ENCODE data around the gene NRARP.

NRARP gene

DNA sequence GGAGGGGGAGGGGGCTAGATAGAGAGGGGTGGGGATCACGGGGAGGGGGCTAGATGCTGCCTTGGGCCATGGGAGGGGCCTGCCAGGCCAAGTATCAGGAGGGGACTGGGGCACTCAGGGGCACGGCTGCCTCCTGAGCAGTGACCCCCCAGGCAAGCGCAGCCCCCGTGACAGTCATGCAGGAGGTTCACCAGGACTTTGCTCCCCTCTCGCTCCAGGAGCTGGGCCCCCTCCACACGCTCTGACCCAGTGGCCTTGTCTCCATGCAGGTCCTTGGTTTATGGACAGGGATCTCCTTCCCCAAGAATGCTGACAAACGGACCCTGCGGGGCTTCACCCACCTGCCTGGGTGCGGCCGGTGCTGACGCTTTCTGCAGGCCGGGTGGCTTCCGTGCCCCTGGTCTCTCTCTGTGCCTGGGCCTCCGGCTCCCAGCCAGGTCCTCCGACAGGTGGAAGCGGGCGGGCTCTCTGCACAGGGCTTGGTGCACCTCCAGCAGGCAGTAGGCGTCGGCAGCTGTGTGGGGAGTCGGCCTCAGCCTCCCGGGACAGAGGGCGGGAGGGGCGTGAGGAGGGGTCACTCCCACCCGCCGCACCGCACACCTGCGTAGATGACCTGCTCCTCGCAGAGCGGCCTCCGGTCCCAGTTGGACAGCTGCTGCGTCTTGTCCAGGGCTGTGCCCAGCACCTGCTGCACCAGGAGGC lies 46.8 kb upstream of the NRARP start:
- H3K9me2 ChIP-seq (ENCODE audit: low read depth, low read length), result no peaks in the 10 kb centered on the region
- H3K9ac ChIP-seq (ENCODE audit: low read length), result no peak overlapping the region
- H3K4me2 ChIP-seq (ENCODE audit: low read length), result no peak overlapping the region
- H3K36me3 ChIP-seq (ENCODE audit: insufficient read depth, low read length), result no peaks in the 10 kb centered on the region
- H4K20me1 ChIP-seq (ENCODE audit: insufficient read depth, low read length), result no peaks in the 10 kb centered on the region
- no peak for TF ChIP-seq EZH2 (IDR thresholded peaks at IDR 0.05; ENCODE audit: borderline replicate concordance, low read length)
- TF ChIP-seq, protein P1, sequence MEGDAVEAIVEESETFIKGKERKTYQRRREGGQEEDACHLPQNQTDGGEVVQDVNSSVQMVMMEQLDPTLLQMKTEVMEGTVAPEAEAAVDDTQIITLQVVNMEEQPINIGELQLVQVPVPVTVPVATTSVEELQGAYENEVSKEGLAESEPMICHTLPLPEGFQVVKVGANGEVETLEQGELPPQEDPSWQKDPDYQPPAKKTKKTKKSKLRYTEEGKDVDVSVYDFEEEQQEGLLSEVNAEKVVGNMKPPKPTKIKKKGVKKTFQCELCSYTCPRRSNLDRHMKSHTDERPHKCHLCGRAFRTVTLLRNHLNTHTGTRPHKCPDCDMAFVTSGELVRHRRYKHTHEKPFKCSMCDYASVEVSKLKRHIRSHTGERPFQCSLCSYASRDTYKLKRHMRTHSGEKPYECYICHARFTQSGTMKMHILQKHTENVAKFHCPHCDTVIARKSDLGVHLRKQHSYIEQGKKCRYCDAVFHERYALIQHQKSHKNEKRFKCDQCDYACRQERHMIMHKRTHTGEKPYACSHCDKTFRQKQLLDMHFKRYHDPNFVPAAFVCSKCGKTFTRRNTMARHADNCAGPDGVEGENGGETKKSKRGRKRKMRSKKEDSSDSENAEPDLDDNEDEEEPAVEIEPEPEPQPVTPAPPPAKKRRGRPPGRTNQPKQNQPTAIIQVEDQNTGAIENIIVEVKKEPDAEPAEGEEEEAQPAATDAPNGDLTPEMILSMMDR (IDR thresholded peaks at IDR 0.05; ENCODE audit: low read length), result no peak
- no peaks in the 10 kb centered on the region for H3K4me1 ChIP-seq (ENCODE audit: insufficient read depth, low read length, severe bottlenecking)
- no peaks in the 10 kb centered on the region for H3F3A ChIP-seq (ENCODE audit: insufficient read depth, low read length)
- peaks cover 6% of the 10 kb centered on the region; the same call in 1 of the 2 replicates for H3K9me3 ChIP-seq (ENCODE audit: low read length)
- H3K27ac ChIP-seq (ENCODE audit: low read depth, low read length, poor library complexity, severe bottlenecking), result no peak overlapping the region
- no peaks in the 10 kb centered on the region for H3K27me3 ChIP-seq (ENCODE audit: insufficient read depth, low read length)
- no peak overlapping the region for H3K4me3 ChIP-seq (ENCODE audit: low read depth, low read length, poor library complexity, severe bottlenecking)
- H3K79me2 ChIP-seq (ENCODE audit: insufficient read depth, low read length), result no peaks in the 10 kb centered on the region
- no peak overlapping the region for H2AFZ ChIP-seq (ENCODE audit: low read length)

DNA sequence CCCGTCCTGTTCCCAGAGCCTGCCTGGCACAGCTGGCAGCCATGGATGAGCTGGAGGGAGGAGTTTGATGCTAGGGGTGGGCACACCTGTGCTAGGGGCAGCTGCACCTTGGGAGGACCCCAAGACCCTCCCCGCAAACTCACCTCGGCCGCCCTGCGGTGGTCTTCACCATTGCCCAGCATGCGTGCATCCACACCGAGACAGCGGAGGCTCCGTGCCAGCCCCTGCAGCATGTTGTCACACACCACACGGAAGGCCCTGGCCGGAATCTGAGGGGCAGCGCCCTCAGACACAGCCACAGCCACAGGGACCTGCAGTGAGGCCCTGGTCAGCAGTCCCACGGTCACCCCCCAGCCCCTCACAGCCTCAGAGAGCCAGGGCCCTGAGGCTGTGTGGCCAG lies 45.9 kb upstream of the NRARP start:
- Histone ChIP-seq H3K36me3 (ENCODE audit: insufficient read depth, low read length) (no peaks in the 10 kb centered on the region), H3K27ac (ENCODE audit: low read depth, low read length, poor library complexity, severe bottlenecking) (no peak overlapping the region), H3K9me3 (ENCODE audit: low read length) (peaks cover 6% of the 10 kb centered on the region; the same call in 1 of the 2 replicates), H2AFZ (ENCODE audit: low read length) (no peak overlapping the region), H3K4me2 (ENCODE audit: low read length) (no peak overlapping the region), H3F3A (ENCODE audit: insufficient read depth, low read length) (no peaks in the 10 kb centered on the region), H3K9ac (ENCODE audit: low read length) (no peak overlapping the region), H3K4me3 (ENCODE audit: low read depth, low read length, poor library complexity, severe bottlenecking) (no peak overlapping the region), H3K9me2 (ENCODE audit: low read depth, low read length) (no peaks in the 10 kb centered on the region), H3K4me1 (ENCODE audit: insufficient read depth, low read length, severe bottlenecking) (no peaks in the 10 kb centered on the region), H3K27me3 (ENCODE audit: insufficient read depth, low read length) (no peaks in the 10 kb centered on the region), H3K79me2 (ENCODE audit: insufficient read depth, low read length) (no peaks in the 10 kb centered on the region), H4K20me1 (ENCODE audit: insufficient read depth, low read length) (no peaks in the 10 kb centered on the region)
- TF ChIP-seq, protein P1 (IDR thresholded peaks at IDR 0.05; ENCODE audit: low read length), result no peak
- no peak for TF ChIP-seq EZH2 (IDR thresholded peaks at IDR 0.05; ENCODE audit: borderline replicate concordance, low read length)

DNA sequence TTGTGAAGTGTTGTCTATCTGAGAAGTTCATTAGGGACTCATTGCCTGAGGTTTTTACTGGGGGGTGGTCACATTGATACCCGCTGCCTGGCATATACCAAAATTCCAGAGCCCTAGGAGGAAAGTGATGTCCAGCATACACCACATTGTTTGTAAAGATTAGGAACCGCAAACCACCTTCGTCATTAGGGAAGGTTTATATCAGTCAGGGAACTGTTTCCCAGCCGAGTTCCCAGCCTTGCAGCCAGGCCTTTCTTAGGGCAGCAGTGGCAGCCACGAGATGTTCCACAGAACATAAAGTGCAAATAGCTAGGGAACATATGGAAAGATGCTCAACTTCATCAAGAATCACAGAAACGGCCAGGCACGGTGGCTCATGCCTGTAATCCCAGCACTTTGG lies 40.4 kb upstream of the NRARP start:
- Histone ChIP-seq H3F3A (ENCODE audit: insufficient read depth, low read length) (no peaks in the 10 kb centered on the region), H3K9me3 (ENCODE audit: low read length) (peaks cover 6% of the 10 kb centered on the region; the same call in 1 of the 2 replicates), H3K4me1 (ENCODE audit: insufficient read depth, low read length, severe bottlenecking) (no peaks in the 10 kb centered on the region), H3K4me2 (ENCODE audit: low read length) (no peak overlapping the region), H4K20me1 (ENCODE audit: insufficient read depth, low read length) (no peaks in the 10 kb centered on the region), H3K27ac (ENCODE audit: low read depth, low read length, poor library complexity, severe bottlenecking) (no peak overlapping the region), H3K27me3 (ENCODE audit: insufficient read depth, low read length) (no peaks in the 10 kb centered on the region), H3K36me3 (ENCODE audit: insufficient read depth, low read length) (no peaks in the 10 kb centered on the region), H3K4me3 (ENCODE audit: low read depth, low read length, poor library complexity, severe bottlenecking) (no peak overlapping the region), H3K9ac (ENCODE audit: low read length) (no peak overlapping the region), H2AFZ (ENCODE audit: low read length) (no peak overlapping the region), H3K79me2 (ENCODE audit: insufficient read depth, low read length) (no peaks in the 10 kb centered on the region), H3K9me2 (ENCODE audit: low read depth, low read length) (no peaks in the 10 kb centered on the region)
- no peak for TF ChIP-seq EZH2 (IDR thresholded peaks at IDR 0.05; ENCODE audit: borderline replicate concordance, low read length)
- TF ChIP-seq, protein P1 (IDR thresholded peaks at IDR 0.05; ENCODE audit: low read length), result no peak

Measured in OCI-LY1 (cell line).